Stimulated activated memory B cell treated with anti-CD40 and anti-IgM and Interleukin-4, amounts not matched to agents 10 μg/mL and 1 μg/mL and 100 μg/mL, for 72 hours (primary cell): ENCODE results near the gene MAPK8IP2.
"Not testable (repeated sequence)": the region's sequence is repeated elsewhere in the genome, so short reads cannot be mapped to it uniquely, and the experiment has no call there.

Source experiments
- ATAC-seq: fragments of 150-1000 bp; cut with Tn5 transposase; 2 replicates; pipeline ENCODE4 v1.10.0; 2021
- H3K27ac Mint-ChIP-seq: one replicate; pipeline ENCODE4 v1.8.0; 2022; ENCODE audit warnings: mild to moderate bottlenecking, mixed read lengths
- H3K27me3 Mint-ChIP-seq: one replicate; pipeline ENCODE4 v1.8.0; 2022; ENCODE audit warnings: mixed read lengths
- H3K36me3 Mint-ChIP-seq: one replicate; pipeline ENCODE4 v1.8.0; 2022; ENCODE audit warnings: mixed read lengths
- H3K4me1 Mint-ChIP-seq: one replicate; pipeline ENCODE4 v1.8.0; 2022; ENCODE audit warnings: mixed read lengths
- H3K4me3 Mint-ChIP-seq: one replicate; pipeline ENCODE4 v1.8.0; 2022; ENCODE audit warnings: mild to moderate bottlenecking, moderate library complexity, mixed read lengths
- H3K9me3 Mint-ChIP-seq: one replicate; pipeline ENCODE4 v1.8.0; 2022; ENCODE audit warnings: mixed read lengths

Gene MAPK8IP2

DNA sequence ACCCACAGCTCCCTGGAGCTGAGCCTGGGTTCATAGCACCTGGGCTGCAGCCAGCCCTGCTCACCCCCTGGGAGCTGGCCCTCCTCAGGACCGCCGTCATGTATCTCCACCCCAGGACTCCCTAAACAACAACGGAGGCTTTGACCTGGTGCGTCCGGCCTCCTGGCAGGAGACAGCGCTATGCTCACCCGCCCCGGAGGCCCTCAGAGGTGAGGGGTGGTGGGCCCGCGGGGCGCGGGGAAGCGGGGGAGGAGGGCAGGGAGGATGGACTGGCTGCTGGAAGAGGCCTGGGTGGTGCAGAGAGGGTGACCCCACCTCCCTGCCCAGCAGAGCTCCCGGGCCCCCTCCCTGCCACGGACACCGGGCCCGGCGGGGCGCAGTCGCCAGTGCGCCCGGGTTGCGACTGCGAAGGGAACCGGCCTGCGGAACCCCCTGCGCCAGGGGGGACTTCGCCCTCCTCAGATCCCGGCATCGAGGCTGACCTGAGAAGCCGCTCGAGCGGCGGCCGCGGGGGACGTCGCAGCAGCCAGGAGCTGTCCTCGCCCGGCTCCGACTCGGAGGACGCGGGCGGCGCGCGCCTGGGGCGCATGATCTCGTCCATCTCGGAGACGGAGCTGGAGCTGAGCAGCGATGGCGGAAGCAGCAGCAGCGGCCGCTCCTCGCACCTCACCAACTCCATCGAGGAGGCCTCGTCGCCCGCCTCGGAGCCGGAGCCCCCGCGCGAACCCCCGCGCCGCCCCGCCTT is 3.1 kb downstream of the MAPK8IP2 start:
- no peak overlapping the region for H3K4me3 Mint-ChIP-seq
- no peaks in the 10 kb centered on the region for H3K36me3 Mint-ChIP-seq
- ATAC-seq: no peak
- peaks cover 4% of the 10 kb centered on the region for H3K4me1 Mint-ChIP-seq
- no peak overlapping the region for H3K27ac Mint-ChIP-seq
- H3K9me3 Mint-ChIP-seq: no peaks in the 10 kb centered on the region
- H3K27me3 Mint-ChIP-seq: peaks cover 74% of the 10 kb centered on the region

DNA sequence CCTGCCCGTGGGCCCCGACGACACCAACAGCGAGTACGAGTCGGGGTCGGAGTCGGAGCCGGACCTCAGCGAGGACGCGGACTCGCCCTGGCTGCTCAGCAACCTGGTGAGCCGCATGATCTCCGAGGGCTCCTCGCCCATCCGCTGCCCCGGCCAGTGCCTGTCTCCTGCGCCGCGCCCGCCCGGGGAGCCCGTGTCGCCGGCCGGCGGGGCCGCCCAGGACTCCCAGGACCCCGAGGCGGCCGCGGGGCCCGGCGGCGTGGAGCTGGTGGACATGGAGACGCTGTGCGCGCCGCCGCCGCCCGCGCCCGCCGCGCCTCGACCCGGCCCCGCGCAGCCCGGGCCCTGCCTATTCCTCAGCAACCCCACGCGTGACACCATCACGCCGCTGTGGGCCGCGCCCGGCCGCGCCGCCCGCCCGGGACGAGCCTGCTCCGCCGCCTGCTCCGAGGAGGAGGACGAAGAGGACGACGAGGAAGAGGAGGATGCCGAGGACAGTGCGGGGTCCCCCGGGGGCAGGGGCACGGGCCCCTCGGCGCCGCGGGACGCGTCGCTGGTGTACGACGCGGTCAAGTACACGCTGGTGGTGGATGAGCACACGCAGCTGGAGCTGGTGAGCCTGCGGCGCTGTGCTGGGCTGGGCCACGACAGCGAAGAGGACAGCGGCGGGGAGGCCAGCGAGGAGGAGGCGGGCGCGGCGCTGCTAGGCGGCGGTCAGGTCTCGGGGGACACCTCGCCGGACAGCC is 3.8 kb downstream of the MAPK8IP2 start:
- peaks cover 81% of the 10 kb centered on the region for H3K27me3 Mint-ChIP-seq
- ATAC-seq: no peak

DNA sequence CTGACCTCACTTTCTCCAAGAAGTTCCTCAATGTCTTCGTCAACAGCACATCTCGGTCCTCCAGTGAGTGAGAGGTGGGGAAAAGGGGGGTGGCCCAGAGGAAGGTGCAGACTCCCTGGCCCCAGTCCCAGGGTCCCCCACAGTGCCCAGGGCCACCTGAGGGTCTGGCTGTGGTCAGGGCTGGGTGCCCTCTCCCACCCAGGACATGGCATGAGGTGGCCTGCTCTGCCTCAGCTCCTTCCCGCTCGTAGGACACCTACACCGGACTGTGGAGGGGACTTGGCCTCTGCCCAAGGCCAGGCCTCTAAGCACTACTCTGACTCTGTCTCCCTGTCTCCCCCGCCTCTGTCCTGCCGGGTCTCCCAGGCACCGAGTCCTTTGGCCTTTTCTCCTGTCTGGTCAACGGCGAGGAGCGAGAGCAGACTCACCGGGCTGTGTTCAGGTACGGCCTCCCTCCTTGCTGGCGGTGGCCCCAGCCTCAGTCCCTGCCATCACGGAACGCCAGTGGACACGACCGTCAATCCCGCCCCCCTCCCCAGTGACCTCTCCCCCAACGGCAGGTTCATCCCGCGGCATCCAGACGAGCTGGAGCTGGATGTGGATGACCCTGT is 4.5 kb downstream of the MAPK8IP2 start:
- Mint-ChIP-seq H3K4me1 (no peaks in the 10 kb centered on the region), H3K9me3 (no peaks in the 10 kb centered on the region), H3K27me3 (peaks cover 81% of the 10 kb centered on the region), H3K27ac (no peak overlapping the region), H3K36me3 (no peaks in the 10 kb centered on the region), H3K4me3 (no peak overlapping the region)
- ATAC-seq: no peak

More for the DNA sequence above, 3.8 kb downstream of the MAPK8IP2 start:
- Mint-ChIP-seq H3K27ac (no peak overlapping the region), H3K9me3 (no peaks in the 10 kb centered on the region), H3K4me1 (peaks cover 4% of the 10 kb centered on the region), H3K4me3 (no peak overlapping the region), H3K36me3 (no peaks in the 10 kb centered on the region)

DNA sequence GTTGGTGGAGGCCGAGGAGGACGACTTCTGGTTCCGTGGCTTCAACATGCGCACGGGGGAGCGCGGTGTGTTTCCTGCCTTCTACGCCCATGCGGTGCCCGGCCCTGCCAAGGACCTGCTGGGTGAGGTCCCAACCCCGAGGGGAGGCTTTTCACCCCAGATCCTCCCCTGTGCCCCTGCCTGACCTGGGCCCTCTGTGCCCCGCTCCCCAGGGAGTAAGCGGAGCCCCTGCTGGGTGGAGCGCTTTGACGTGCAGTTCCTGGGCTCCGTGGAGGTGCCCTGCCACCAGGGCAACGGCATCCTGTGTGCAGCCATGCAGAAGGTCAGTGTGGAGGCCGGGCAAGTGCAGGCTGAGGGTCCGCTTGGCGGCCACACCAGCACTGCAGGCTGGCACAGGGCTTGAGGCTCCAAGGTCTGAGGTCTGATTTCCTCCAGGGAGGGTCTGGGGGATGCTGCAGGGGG is 5.1 kb downstream of the MAPK8IP2 start:
- no peaks in the 10 kb centered on the region for H3K36me3 Mint-ChIP-seq
- peaks cover 83% of the 10 kb centered on the region for H3K27me3 Mint-ChIP-seq
- no peak for ATAC-seq
- no peaks in the 10 kb centered on the region for H3K9me3 Mint-ChIP-seq
- no peaks in the 10 kb centered on the region for H3K4me1 Mint-ChIP-seq
- no peak overlapping the region for H3K4me3 Mint-ChIP-seq
- H3K27ac Mint-ChIP-seq: no peak overlapping the region

DNA sequence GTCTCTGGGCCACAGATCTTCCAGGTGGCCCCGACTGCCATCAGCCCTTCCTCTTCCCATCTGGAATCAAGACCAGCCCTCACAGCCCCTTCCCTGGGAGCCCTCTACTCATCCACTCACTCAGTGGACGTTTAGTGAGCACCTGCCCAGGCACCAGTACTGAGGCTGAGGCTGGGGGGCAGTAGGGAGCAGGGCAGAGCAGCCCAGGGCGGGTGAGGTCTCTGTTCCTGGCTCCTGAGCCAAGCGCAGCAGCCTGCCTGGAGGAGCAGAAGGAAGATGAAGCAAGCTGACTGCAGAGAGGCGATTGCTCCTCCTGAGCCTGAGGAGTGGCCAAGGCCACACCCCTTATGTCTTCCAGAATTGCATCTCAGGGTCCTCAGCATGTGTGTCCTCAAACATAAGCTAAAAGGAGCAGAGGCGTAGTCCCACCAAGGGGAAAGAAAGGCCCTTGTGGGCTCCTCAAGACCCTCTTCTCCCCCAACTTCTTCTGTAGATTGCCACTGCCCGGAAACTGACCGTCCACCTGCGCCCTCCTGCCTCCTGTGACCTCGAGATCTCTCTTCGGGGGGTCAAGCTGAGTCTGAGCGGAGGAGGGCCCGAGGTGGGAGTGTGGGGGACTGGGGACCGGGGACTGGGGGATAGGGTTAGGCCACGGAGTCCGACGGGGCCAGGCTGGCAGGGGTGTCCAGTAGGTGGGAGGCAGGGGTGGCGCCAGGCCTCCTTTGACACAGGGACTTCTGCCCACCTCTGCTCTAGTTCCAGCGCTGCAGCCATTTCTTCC is 5.8 kb downstream of the MAPK8IP2 start:
- H3K36me3 Mint-ChIP-seq: no peaks in the 10 kb centered on the region
- no peak overlapping the region for H3K4me3 Mint-ChIP-seq
- no peaks in the 10 kb centered on the region for H3K4me1 Mint-ChIP-seq
- H3K27ac Mint-ChIP-seq: no peak overlapping the region
- H3K27me3 Mint-ChIP-seq: peaks cover 89% of the 10 kb centered on the region
- no peaks in the 10 kb centered on the region for H3K9me3 Mint-ChIP-seq
- no peak for ATAC-seq

DNA sequence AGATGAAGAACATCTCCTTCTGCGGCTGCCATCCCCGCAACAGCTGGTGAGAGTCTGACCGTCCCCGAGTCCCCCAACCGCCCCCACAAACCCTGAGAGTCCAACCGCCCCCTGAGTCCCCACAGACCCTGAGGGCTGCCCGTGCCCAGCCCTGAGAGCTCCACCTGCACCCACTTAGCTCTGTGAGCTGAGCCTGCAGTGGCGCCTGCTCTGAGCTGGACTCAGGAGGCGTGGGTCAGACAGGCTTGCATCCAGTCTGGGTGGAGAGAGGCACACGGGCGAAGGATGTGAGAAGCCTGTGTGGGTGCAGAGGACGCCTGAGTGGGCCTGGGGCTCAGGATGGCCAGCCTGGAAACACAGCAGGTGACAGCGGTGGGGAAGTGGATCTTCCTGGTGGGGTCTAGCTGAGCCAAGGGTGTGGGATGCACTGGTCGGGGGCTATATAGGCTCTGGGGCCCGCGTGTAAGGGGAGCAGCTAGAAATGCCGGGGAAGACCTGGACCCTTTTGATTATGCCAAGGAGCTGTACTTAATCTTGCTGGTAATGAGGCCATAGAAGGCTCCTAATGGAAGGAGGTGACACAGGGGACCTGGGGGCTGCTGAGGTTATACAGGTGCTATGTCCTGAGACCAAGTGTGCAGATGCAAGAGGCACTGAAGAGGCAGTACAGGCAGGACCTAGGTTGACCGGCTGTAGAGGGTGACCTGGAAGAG is 6.5 kb downstream of the MAPK8IP2 start:
- Mint-ChIP-seq H3K36me3 (no peaks in the 10 kb centered on the region), H3K9me3 (no peaks in the 10 kb centered on the region), H3K4me3 (no peak overlapping the region), H3K27me3 (peaks cover 88% of the 10 kb centered on the region), H3K27ac (no peak overlapping the region), H3K4me1 (no peaks in the 10 kb centered on the region)
- no peak for ATAC-seq

DNA sequence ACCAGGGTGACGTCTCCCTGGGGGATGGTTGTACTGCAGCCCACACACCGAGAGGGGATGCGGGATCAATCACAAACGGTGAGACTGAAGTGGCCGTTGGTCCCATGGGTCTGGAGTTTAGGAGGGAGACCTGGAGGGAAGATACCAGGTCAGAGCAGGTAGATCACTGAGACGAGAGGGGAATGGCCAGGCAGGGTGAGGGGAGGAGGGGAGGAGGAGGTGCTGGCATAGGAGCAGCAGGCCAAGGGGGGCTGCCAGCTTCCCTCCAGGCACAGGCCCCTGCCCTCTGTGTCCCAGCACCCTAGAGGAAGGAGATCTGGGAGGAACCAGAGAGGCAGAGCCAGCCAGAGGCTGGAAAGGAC is 7.0 kb downstream of the MAPK8IP2 start:
- H3K27ac Mint-ChIP-seq: no peak overlapping the region
- no peaks in the 10 kb centered on the region for H3K9me3 Mint-ChIP-seq
- H3K4me3 Mint-ChIP-seq: no peak overlapping the region
- no peaks in the 10 kb centered on the region for H3K36me3 Mint-ChIP-seq
- H3K4me1 Mint-ChIP-seq: peaks cover 3% of the 10 kb centered on the region
- ATAC-seq: no peak
- peaks cover 88% of the 10 kb centered on the region for H3K27me3 Mint-ChIP-seq

DNA sequence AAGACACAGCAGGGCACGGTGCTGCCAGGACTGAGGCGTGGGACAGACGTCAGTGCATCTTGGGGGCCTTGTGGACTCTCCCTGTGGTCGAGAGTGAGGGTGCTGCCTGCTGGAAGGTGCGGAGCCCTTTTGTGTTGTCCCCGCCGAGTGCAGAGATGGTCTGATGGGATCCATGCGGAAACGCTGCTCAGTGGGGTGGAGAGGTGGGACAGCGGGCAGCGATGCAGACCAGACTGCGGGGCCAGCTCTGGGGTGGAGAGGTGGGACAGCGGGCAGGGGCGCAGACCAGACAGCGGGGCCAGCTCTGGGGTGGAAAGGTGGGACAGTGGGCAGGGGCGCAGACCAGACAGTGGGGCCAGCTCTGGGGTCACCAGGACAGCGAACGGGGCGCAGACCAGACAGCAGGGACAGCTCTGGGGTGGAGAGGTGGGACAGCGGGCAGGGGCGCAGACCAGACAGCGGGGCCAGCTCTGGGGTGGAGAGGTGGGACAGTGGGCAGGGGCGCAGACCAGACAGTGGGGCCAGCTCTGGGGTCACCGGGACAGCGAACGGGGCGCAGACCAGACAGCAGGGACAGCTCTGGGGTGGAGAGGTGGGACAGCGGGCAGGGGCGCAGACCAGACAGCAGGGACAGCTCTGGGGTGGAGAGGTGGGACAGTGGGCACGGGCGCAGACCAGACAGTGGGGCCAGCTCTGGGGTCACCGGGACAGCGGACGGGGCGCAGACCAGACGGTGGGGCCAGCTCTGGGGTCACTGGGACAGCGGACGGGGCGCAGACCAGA is 7.7 kb downstream of the MAPK8IP2 start:
- not testable (repeated sequence) for H3K9me3 Mint-ChIP-seq, ATAC-seq, H3K27ac Mint-ChIP-seq, H3K36me3 Mint-ChIP-seq, H3K4me3 Mint-ChIP-seq, H3K4me1 Mint-ChIP-seq
- H3K27me3 Mint-ChIP-seq: peaks cover 88% of the 10 kb centered on the region

DNA sequence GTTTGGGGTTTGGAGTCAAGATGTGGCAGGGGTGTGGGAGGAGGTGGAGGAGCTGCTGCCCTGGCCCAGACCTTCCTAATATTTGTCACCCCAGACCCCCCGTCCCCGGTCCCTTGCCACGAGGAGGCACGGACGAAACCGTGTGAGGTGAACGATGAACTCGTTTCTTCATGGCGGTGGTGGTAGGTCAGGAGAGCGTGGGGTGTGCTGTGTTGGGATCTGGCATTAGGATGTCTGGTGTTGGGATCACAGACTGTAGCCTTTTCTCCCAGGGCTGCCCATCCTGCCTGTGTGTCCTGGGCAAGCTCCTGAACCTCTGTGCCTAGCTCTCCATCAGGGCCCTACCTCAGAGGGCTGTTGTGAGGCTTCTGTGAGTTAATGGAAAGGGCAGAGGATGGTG is 8.4 kb downstream of the MAPK8IP2 start:
- H3K27me3 Mint-ChIP-seq: peaks cover 89% of the 10 kb centered on the region
- H3K9me3 Mint-ChIP-seq: no peaks in the 10 kb centered on the region
- no peak overlapping the region for H3K4me3 Mint-ChIP-seq
- peaks cover 10% of the 10 kb centered on the region for H3K4me1 Mint-ChIP-seq
- no peaks in the 10 kb centered on the region for H3K36me3 Mint-ChIP-seq
- H3K27ac Mint-ChIP-seq: no peak overlapping the region
- no peak for ATAC-seq

DNA sequence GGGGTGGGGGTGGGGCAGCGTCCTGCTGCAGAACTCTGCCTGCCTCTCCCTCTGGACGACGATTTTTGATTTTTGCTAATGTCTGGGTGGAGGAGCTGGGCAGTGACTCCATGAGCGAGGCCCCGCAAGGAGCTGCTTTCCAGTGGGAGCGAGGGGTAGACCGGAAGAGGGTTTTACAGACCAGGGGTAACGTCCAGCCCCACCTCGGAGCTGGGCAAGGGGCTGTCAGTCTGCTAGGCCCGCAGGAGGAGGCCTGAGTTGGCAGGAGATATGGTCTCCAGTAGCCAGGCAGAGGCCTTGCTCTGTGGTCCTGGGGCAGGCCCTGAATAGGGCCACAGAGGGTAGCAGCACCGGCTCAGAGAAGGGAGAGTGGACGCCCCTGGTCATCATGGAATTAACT is 9.0 kb downstream of the MAPK8IP2 start:
- H3K36me3 Mint-ChIP-seq: no peaks in the 10 kb centered on the region

DNA sequence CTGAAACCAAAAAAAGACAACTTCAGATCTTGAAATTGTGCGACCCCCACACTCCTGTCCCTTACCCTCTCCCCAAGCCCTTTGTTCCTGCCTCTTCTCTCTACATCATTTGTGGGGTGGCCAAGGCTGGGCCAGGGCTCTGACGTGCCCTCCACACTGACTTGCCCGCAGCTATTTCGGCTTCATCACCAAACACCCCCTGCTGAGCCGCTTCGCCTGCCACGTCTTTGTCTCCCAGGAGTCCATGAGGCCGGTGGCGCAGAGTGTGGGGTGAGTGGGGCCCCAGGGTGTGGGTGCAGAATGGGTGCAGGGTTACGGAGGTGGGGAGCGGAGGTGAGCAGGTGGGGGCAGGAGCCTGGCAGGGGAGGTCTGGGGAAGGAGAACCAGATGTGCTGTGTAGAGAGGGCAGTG is 9.5 kb downstream of the MAPK8IP2 start:
- no peaks in the 10 kb centered on the region for H3K9me3 Mint-ChIP-seq
- H3K4me1 Mint-ChIP-seq: peaks cover 10% of the 10 kb centered on the region
- ATAC-seq: peak; percentile 46
- H3K4me3 Mint-ChIP-seq: no peak overlapping the region
- no peak overlapping the region for H3K27ac Mint-ChIP-seq
- peaks cover 85% of the 10 kb centered on the region for H3K27me3 Mint-ChIP-seq
- H3K36me3 Mint-ChIP-seq: no peaks in the 10 kb centered on the region

More for the DNA sequence above, 9.0 kb downstream of the MAPK8IP2 start:
- Mint-ChIP-seq H3K4me1 (peaks cover 10% of the 10 kb centered on the region), H3K27me3 (peaks cover 89% of the 10 kb centered on the region), H3K9me3 (no peaks in the 10 kb centered on the region), H3K4me3 (no peak overlapping the region), H3K27ac (no peak overlapping the region)
- ATAC-seq: no peak

DNA sequence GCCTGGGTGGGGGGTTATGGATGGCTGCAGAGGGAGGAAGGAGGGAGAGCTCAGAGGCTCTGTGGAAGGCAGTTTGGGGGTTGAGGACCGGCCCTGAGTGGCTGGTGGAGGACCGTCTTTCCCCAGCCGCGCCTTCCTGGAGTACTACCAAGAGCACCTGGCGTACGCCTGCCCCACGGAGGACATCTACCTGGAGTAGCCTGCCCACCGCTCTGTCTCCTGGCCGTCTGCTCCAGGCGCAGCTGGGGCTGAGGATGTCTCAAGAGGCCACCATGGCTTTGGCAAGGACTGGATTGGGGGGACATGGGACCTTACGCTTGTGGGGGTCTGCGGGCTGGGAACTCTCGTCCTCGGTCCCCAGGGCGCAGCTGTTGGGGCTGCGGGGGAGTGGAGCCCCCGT is 10.0 kb downstream of the MAPK8IP2 start:
- Mint-ChIP-seq H3K9me3 (no peaks in the 10 kb centered on the region), H3K4me1 (peaks cover 10% of the 10 kb centered on the region), H3K27me3 (peaks cover 79% of the 10 kb centered on the region)

DNA sequence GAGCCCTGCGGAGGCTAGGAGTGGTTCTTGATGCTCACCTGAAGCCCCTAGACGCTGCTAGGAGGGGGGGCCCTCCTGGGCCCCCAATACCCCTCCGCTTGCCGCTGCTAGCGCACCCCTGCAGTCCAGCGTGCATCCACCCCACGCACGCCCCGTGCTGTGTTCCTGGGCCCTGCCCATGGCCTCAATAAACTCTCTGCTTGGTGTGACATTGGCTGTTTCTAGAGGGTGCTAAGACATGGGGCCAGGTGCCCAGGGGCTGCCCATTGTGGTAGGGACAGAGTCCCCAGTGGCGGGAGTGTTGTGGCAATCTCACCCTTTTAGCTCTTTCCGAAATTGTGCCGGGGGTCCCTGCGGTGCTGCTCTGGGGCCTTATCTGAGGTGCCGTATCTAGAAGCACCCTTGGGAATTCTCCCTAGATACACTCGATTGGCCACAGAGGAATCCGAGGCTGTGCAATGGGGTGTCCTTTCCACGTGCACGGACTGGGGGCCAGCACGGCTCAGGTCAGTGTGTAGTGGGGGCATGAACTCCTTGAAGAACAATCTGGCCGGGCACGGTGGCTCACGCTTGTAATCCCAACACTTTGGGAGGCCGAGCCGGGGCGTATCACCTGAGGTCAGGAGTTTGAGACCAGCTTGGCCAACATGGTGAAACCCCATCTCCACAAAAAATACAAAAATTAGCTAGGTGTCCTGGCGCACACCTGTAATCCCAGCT is 10.9 kb downstream of the MAPK8IP2 start:
- Mint-ChIP-seq H3K4me3 (no peak overlapping the region), H3K4me1 (peaks cover 10% of the 10 kb centered on the region), H3K27ac (no peak overlapping the region), H3K27me3 (peaks cover 70% of the 10 kb centered on the region), H3K36me3 (no peaks in the 10 kb centered on the region), H3K9me3 (no peaks in the 10 kb centered on the region)
- ATAC-seq: no peak

More for the DNA sequence above, 10.0 kb downstream of the MAPK8IP2 start:
- no peak overlapping the region for H3K27ac Mint-ChIP-seq
- no peak overlapping the region for H3K4me3 Mint-ChIP-seq
- H3K36me3 Mint-ChIP-seq: no peaks in the 10 kb centered on the region
- ATAC-seq: no peak
